IgD-negative memory B cell (primary cell): Measurements from ENCODE around the gene AHNAK2. TPM values are rescaled to one million over a fixed set of nuclear protein-coding genes. Genes with fewer than 3 reads are reported as not detected.
"Not testable (repeated sequence)": the region's sequence is repeated elsewhere in the genome, so short reads cannot be mapped to it uniquely, and the experiment has no call there.

Experiments used
- H3K27ac Mint-ChIP-seq, 3 donors: one replicate each; pipeline ENCODE4 v1.8.0; 2020 to 2022; ENCODE audit warnings: mild to moderate bottlenecking in 3 of 3, mixed read lengths in 3 of 3, moderate library complexity in 1 of 3
- H3K27me3 Mint-ChIP-seq: one replicate; pipeline ENCODE4 v1.8.0; 2021; ENCODE audit warnings: mixed read lengths
- H3K36me3 Mint-ChIP-seq: one replicate; pipeline ENCODE4 v1.8.0; 2020; ENCODE audit warnings: mild to moderate bottlenecking, mixed read lengths
- H3K4me1 Mint-ChIP-seq, 3 donors: one replicate each; pipeline ENCODE4 v1.8.0; 2020 to 2022; ENCODE audit warnings: mixed read lengths in 3 of 3, mild to moderate bottlenecking in 1 of 3
- H3K4me3 Mint-ChIP-seq, 4 donors: one replicate each; pipeline ENCODE4 v1.8.0; 2020 to 2022; ENCODE audit warnings: mild to moderate bottlenecking in 4 of 4, mixed read lengths in 4 of 4, moderate library complexity in 3 of 4
- H3K9me3 Mint-ChIP-seq, 3 donors: one replicate each; pipeline ENCODE4 v1.8.0; 2020 to 2021; ENCODE audit warnings: mixed read lengths in 3 of 3, mild to moderate bottlenecking in 1 of 3
- polyA plus RNA-seq: library from polyadenylated mRNA; unstranded; fragments of 300-500 nt; fragmentation: Illumina TruSeq; gene quantifications from one replicate; pipeline ENCODE4 v1.2.3, GENCODE V29; 2021

AHNAK2 gene
- polyA plus RNA-seq, 1 donor from 2014 or later = 0.68 TPM

- Mint-ChIP-seq H3K9me3 (peaks cover 0 to 3% (median 0%) of the 10 kb centered on the region in 3 donors), H3K36me3 (peaks cover 4% of the 10 kb centered on the region), H3K4me1 (peaks cover 0 to 4% (median 3%) of the 10 kb centered on the region in 3 donors), H3K27ac (no peak overlapping the region), H3K27me3 (no peaks in the 10 kb centered on the region), H3K4me3 (no peak overlapping the region)
These were observed 29.5 kb downstream of the AHNAK2 start for GRCh38 chr14:104948736-104949031.

- H3K4me1 Mint-ChIP-seq, H3K27me3 Mint-ChIP-seq, H3K27ac Mint-ChIP-seq, H3K4me3 Mint-ChIP-seq, H3K36me3 Mint-ChIP-seq, H3K9me3 Mint-ChIP-seq: not testable (repeated sequence)
These were observed 30.1 kb downstream of the AHNAK2 start for GRCh38 chr14:104947881-104948735.

GRCh38 chr14:104947201-104947600 lies 31.0 kb downstream of the AHNAK2 start:
- not testable (repeated sequence) for H3K9me3 Mint-ChIP-seq, H3K27me3 Mint-ChIP-seq

GRCh38 chr14:104945986-104946965 lies 31.9 kb downstream of the AHNAK2 start:
- H3K36me3 Mint-ChIP-seq, H3K27me3 Mint-ChIP-seq, H3K27ac Mint-ChIP-seq, H3K4me3 Mint-ChIP-seq, H3K9me3 Mint-ChIP-seq, H3K4me1 Mint-ChIP-seq: not testable (repeated sequence)

More at GRCh38 chr14:104947201-104947600, 31.0 kb downstream of the AHNAK2 start:
- not testable (repeated sequence) for H3K36me3 Mint-ChIP-seq, H3K4me3 Mint-ChIP-seq, H3K27ac Mint-ChIP-seq, H3K4me1 Mint-ChIP-seq

- not testable (repeated sequence) for H3K4me3 Mint-ChIP-seq
These were observed 32.9 kb downstream of the AHNAK2 start for GRCh38 chr14:104945266-104945665.

GRCh38 chr14:104944436-104945205 lies 33.6 kb downstream of the AHNAK2 start:
- H3K27me3 Mint-ChIP-seq, H3K4me3 Mint-ChIP-seq, H3K4me1 Mint-ChIP-seq, H3K36me3 Mint-ChIP-seq, H3K9me3 Mint-ChIP-seq, H3K27ac Mint-ChIP-seq: not testable (repeated sequence)

More at GRCh38 chr14:104945266-104945665, 32.9 kb downstream of the AHNAK2 start:
- not testable (repeated sequence) for H3K4me1 Mint-ChIP-seq, H3K27me3 Mint-ChIP-seq, H3K9me3 Mint-ChIP-seq, H3K36me3 Mint-ChIP-seq, H3K27ac Mint-ChIP-seq

GRCh38 chr14:104944016-104944308 lies 34.2 kb downstream of the AHNAK2 start:
- H3K4me3 Mint-ChIP-seq, H3K27me3 Mint-ChIP-seq, H3K27ac Mint-ChIP-seq, H3K4me1 Mint-ChIP-seq, H3K36me3 Mint-ChIP-seq, H3K9me3 Mint-ChIP-seq: not testable (repeated sequence)

- H3K9me3 Mint-ChIP-seq, H3K27ac Mint-ChIP-seq, H3K27me3 Mint-ChIP-seq, H3K36me3 Mint-ChIP-seq, H3K4me1 Mint-ChIP-seq, H3K4me3 Mint-ChIP-seq: not testable (repeated sequence)
These were observed 34.8 kb downstream of the AHNAK2 start for GRCh38 chr14:104943216-104944015.

- Mint-ChIP-seq H3K36me3 (no peaks in the 10 kb centered on the region), H3K4me1 (no peaks in the 10 kb centered on the region), H3K4me3 (no peak overlapping the region), H3K9me3 (no peaks in the 10 kb centered on the region), H3K27ac (no peak overlapping the region), H3K27me3 (no peaks in the 10 kb centered on the region)
These were observed 35.6 kb downstream of the AHNAK2 start for GRCh38 chr14:104942586-104942985.

- H3K27me3 Mint-ChIP-seq = no peaks in the 10 kb centered on the region
- H3K9me3 Mint-ChIP-seq = no peaks in the 10 kb centered on the region
- no peaks in the 10 kb centered on the region for H3K36me3 Mint-ChIP-seq
- H3K27ac Mint-ChIP-seq = no peak overlapping the region
- H3K4me1 Mint-ChIP-seq = peaks cover 0 to 1% (median 0%) of the 10 kb centered on the region in 3 donors
- no peak overlapping the region for H3K4me3 Mint-ChIP-seq
These were observed 36.4 kb downstream of the AHNAK2 start for GRCh38 chr14:104941508-104942365.

- H3K36me3 Mint-ChIP-seq = no peaks in the 10 kb centered on the region
- no peaks in the 10 kb centered on the region for H3K9me3 Mint-ChIP-seq
- no peaks in the 10 kb centered on the region for H3K27me3 Mint-ChIP-seq
- H3K27ac Mint-ChIP-seq = no peak overlapping the region
- peaks cover 0 to 1% (median 0%) of the 10 kb centered on the region in 3 donors for H3K4me1 Mint-ChIP-seq
- H3K4me3 Mint-ChIP-seq = no peak overlapping the region
These were observed 37.5 kb downstream of the AHNAK2 start for GRCh38 chr14:104940526-104941150.

- no peak overlapping the region for H3K4me3 Mint-ChIP-seq
- H3K27me3 Mint-ChIP-seq = peaks cover 1% of the 10 kb centered on the region
- no peaks in the 10 kb centered on the region for H3K9me3 Mint-ChIP-seq
- H3K36me3 Mint-ChIP-seq = no peaks in the 10 kb centered on the region
- no peak overlapping the region for H3K27ac Mint-ChIP-seq
- H3K4me1 Mint-ChIP-seq = peaks cover 0 to 4% (median 1%) of the 10 kb centered on the region in 3 donors
These were observed 38.3 kb downstream of the AHNAK2 start for GRCh38 chr14:104939666-104940410.

GRCh38 chr14:104938960-104939359 lies 39.2 kb downstream of the AHNAK2 start:
- Mint-ChIP-seq H3K4me1 (peaks cover 0 to 7% (median 6%) of the 10 kb centered on the region in 3 donors), H3K27ac (no peak overlapping the region), H3K9me3 (no peaks in the 10 kb centered on the region)

More at GRCh38 chr14:104938960-104939359, 39.2 kb downstream of the AHNAK2 start:
- Mint-ChIP-seq H3K36me3 (no peaks in the 10 kb centered on the region), H3K27me3 (peaks cover 1% of the 10 kb centered on the region), H3K4me3 (no peak overlapping the region)
